Choroid plexus epithelial cell (primary cell): ENCODE data around the gene ZNF516.
A peak's percentile ranks its signal among the peaks of the same experiment; 100 is the strongest.

ENCODE experiments used
- DNase-seq: peaks from one replicate; pipeline ENCODE4 v3.0.0-alpha.2; 2010; ENCODE audit warnings: low read depth
- H3K4me3 ChIP-seq: 2 replicates; pipeline ENCODE4 v1.5.1; 2011; ENCODE audit warnings: low read depth, mild to moderate bottlenecking, control low read depth, low read length, moderate library complexity
- TF ChIP-seq, protein P1 (sequence below): conservative IDR thresholded peaks from 2 replicates; pipeline ENCODE4 v1.5.1; 2011; ENCODE audit warnings: low read depth, mild to moderate bottlenecking, control low read depth, inconsistent platforms, low read length, moderate library complexity

The ZNF516 gene

DNA sequence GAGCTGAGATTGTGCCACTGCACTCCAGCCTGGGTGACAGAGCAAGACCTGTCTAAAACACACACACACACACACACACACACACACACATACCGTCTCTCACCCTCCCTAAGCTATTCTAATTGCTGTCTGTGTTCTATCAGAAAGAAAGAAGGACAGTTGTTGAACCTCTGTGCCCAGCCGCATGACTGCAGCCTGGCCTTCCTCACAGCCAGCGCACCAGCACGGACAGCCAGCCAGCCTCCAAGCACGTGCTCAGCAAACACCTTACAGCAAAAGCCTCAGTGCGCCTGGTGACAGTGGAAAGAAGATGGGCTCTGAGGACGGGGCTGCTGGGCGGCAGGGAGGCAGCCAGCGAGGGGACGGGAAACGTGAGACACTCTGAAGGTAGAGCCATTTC is 58.0 kb downstream of the ZNF516 start:
- TF ChIP-seq, protein P1, sequence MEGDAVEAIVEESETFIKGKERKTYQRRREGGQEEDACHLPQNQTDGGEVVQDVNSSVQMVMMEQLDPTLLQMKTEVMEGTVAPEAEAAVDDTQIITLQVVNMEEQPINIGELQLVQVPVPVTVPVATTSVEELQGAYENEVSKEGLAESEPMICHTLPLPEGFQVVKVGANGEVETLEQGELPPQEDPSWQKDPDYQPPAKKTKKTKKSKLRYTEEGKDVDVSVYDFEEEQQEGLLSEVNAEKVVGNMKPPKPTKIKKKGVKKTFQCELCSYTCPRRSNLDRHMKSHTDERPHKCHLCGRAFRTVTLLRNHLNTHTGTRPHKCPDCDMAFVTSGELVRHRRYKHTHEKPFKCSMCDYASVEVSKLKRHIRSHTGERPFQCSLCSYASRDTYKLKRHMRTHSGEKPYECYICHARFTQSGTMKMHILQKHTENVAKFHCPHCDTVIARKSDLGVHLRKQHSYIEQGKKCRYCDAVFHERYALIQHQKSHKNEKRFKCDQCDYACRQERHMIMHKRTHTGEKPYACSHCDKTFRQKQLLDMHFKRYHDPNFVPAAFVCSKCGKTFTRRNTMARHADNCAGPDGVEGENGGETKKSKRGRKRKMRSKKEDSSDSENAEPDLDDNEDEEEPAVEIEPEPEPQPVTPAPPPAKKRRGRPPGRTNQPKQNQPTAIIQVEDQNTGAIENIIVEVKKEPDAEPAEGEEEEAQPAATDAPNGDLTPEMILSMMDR, result no peak
- no peak overlapping the region for H3K4me3 ChIP-seq

DNA sequence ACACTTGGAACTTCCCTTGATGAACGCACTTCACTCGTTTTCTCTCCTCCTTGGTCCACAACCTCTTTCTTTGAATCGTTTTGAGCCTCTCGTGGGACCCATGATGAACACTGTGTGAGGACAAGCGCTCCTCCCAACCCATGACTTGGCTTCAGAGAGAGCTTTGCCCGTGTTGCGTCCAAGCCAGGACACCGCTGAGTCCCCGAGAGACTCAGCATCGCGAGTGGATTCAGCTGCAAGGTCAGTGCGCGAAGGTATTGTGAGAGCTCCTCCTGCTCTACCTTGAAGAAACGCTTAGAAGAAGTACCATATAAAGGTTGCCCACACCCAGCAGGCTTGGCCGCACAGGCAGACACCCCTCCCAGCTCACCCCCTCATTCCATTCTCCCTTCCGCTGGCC is 58.7 kb downstream of the ZNF516 start:
- DNase-seq, result no peak
- TF ChIP-seq, protein P1, result no peak
- no peak overlapping the region for H3K4me3 ChIP-seq

More for the DNA sequence above, 58.0 kb downstream of the ZNF516 start:
- DNase-seq, result no peak

DNA sequence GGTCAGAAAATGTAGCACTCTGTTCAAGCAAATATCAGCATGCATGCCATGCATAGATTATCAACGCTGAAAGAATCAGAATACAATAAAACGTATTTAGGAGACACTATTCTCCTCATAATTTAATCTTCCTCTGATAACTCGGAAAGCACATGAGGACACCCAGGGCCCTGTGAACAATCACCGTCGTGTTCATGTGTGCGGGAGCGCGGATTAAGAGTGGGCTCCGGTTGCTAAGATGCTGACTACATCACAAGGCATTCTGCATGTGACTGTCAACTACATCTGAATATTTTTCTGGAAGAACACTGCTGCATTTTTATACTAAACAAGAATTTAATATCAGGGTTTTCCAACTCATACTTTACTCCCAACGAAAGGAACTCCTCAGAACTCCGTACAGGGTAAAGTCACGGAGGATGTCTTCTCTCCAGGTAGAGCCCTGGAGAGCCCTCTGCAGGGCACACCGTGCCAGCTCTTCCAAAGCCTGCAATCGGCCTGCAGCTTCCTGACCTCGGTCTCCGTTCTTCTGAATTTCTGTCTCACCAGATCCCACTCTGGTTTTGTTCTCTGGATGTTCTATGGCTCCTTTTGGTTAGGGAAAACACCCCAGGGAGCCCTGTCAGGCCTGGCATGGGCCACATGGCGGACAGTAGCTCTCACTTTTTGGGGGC is 59.6 kb downstream of the ZNF516 start:
- no peak for DNase-seq
- TF ChIP-seq, protein P1, result peak; percentile 22

DNA sequence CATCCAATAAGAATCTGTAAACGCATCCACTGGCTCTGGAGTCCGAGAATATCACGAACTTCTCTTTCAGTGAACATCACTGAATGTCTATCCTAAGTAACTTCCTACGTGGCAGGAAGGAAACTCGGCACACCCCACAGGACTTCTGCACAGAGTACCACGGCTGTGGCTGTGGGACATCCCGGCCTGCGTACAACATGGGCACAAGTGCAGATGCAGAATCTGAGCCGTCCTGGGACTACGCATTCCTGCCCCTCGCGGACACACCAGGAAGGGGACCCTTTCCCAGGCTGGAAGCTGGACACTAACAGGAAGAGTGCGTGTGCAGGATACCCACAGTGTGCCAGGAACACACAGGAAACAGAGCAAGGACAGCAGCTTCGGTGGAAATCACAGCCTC is 60.6 kb downstream of the ZNF516 start:
- TF ChIP-seq, protein P1, result no peak
- no peak overlapping the region for H3K4me3 ChIP-seq
- no peak for DNase-seq

More for the DNA sequence above, 59.6 kb downstream of the ZNF516 start:
- no peak overlapping the region for H3K4me3 ChIP-seq

DNA sequence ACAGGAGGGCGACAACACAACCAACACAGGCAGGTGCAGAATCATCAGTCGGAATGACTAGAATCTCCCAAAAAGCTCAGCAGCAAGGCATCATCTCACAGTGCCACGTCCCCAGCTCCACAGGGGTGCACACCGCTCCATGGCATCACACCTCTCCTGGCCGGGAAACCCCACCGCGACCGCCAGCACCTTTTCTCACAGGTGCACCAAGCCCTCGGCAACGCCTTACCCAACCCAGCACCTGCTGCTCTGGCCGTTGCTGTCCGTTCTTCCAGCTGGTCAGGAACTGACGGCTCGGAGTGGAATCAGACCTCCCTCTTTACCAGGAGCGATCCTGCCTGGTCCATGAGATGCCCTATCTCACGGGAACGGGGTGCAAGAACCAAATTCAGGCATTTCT is 61.3 kb downstream of the ZNF516 start:
- H3K4me3 ChIP-seq, result no peak overlapping the region
- TF ChIP-seq, protein P1, result no peak
- no peak for DNase-seq

DNA sequence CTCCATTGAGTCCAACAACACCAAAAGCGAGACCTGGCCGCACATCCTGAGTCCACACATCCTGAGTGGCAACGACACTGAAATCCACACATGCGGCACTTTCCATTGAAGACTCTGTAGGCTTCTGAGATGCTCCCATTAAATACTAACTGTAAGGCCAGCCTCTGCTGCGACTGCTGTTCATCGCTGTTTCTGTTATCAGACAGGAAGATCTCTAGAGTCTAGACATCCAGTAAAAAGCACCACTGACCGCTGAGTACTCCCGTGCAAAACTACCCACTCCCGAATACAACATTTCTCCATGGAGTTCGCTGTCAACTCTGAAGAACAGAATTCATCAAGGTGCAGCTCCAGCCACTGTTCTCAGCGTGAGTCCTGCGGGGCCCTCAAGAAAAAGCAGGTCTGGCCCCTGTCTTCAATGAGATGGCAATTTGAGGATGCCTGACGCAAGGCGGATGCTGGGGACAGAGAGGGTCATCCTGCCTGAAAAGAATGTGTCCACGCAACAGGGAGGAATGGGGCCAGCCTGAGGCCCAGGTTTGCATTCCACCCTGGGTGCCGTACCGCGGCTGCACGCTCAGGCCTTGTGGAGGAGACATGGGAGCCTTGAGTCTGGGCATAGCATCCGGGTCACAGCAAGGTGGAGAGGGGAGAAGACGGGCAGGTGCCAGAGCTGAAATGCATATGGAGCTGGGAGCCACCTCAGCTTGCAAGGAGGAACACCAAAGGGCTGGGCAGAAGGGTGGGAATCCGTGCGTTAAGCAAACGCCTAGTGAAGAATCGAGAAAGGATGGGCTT is 61.9 kb downstream of the ZNF516 start:
- no peak overlapping the region for H3K4me3 ChIP-seq
- DNase-seq, result no peak
- TF ChIP-seq, protein P1, result no peak
